GM23338 (cell line): Measurements from ENCODE around the gene AMPH.

Source experiments
- CREB1 ChIP-seq: fragments of 250-450 bp; sonication (Bioruptor Pico); IDR thresholded peaks from 2 replicates; pipeline ENCODE4 v1.5.0; 2020; ENCODE audit warnings: low read depth, mild to moderate bottlenecking, moderate library complexity
- CTCF ChIP-seq, 2 experiments: fragments of 200-600 bp in 1 of 2; sonication (generic) in 1 of 2; conservative IDR thresholded peaks; 2 replicates each; pipeline versions ENCODE4 v1.5.1 to v1.6.1; 2016 to 2017; ENCODE audit warnings: antibody characterized with exemption in 2 of 2, low read depth in 2 of 2, mild to moderate bottlenecking in 2 of 2, moderate library complexity in 1 of 2
- ETS1 ChIP-seq: IDR thresholded peaks from 2 replicates; pipeline ENCODE4 v1.6.1; 2016; ENCODE audit warnings: antibody characterized with exemption
- EZH2 ChIP-seq: fragments of 200-600 bp; sonication (generic); IDR thresholded peaks from one replicate; pipeline ENCODE4 v1.8.0; 2017; ENCODE audit warnings: antibody characterized with exemption, mild to moderate bottlenecking, low read depth; ENCODE audit not compliant: unreplicated experiment
- EZH2phosphoT487 ChIP-seq: fragments of 200-600 bp; sonication (generic); IDR thresholded peaks from one replicate; pipeline ENCODE4 v1.8.1; 2018; ENCODE audit warnings: antibody characterized with exemption; ENCODE audit not compliant: unreplicated experiment
- JUNB ChIP-seq: IDR thresholded peaks from one replicate; pipeline ENCODE4 v1.6.1; 2016; ENCODE audit warnings: antibody characterized with exemption; ENCODE audit not compliant: unreplicated experiment
- POLR2AphosphoS5 ChIP-seq: IDR thresholded peaks from 2 replicates; pipeline ENCODE4 v1.6.1; 2016; ENCODE audit warnings: antibody characterized with exemption, low read depth
- REST ChIP-seq: IDR thresholded peaks from one replicate; pipeline ENCODE4 v1.6.1; 2018; ENCODE audit warnings: antibody characterized with exemption; ENCODE audit not compliant: unreplicated experiment
- ZNF331 ChIP-seq: fragments of 250-450 bp; sonication (Bioruptor Pico); IDR thresholded peaks from 2 replicates; pipeline ENCODE4 v1.5.0; 2020; ENCODE audit warnings: low read depth, mild to moderate bottlenecking, moderate library complexity
- ZNF462 ChIP-seq: fragments of 250-450 bp; sonication (Bioruptor Pico); IDR thresholded peaks from 2 replicates; pipeline ENCODE4 v1.5.0; 2020; ENCODE audit warnings: mild to moderate bottlenecking, moderate library complexity

- no peak for TF ChIP-seq POLR2AphosphoS5
- TF ChIP-seq CTCF (conservative IDR thresholded peaks at IDR 0.05; ENCODE audit: low read depth in 2 of 2) = no peak
- TF ChIP-seq EZH2 = no peak
- TF ChIP-seq REST = no peak
- TF ChIP-seq EZH2phosphoT487 = no peak
- TF ChIP-seq JUNB = no peak
- no peak for TF ChIP-seq CREB1 (CRISPR knock-in tag)
- TF ChIP-seq ZNF331 (CRISPR knock-in tag) = no peak
- TF ChIP-seq ZNF462 (CRISPR knock-in tag) = no peak
- no peak for TF ChIP-seq ETS1
Observed at GRCh38 chr7:38520741-38521140, 110.4 kb downstream of the AMPH start.
